H1 (cell line): Measurements from ENCODE around the gene USP1. TPM values are rescaled to one million over a fixed set of nuclear protein-coding genes. Genes with fewer than 3 reads are reported as not detected.

Source experiments
- CTCF ChIA-PET: fragments of 300-600 bp; sonication (Branson Sonifier 250); formaldehyde crosslinking; loops from one replicate; lab custom pipeline; 2021; ENCODE audit not compliant: partially characterized antibody; lab: Charles Lee
- POLR2A ChIA-PET: fragments of 300-600 bp; sonication (Branson Sonifier 250); formaldehyde crosslinking; loops from one replicate; lab custom pipeline; 2021; ENCODE audit warnings: inconsistent platforms; ENCODE audit not compliant: partially characterized antibody; lab: Charles Lee
- DNase-seq, 2 experiments: peaks; one replicate each; pipeline versions ENCODE4 v3.0.0 to v3.0.0-alpha.2; 2010 to 2022; ENCODE audit warnings: low spot score in 2 of 2, low read depth in 1 of 2, mixed read lengths in 1 of 2
- FAIRE-seq: peaks from 2 replicates; lab custom pipeline; 2011; peaks lifted over from hg19 to GRCh38; lab: Jason Lieb, UNC
- H2AFZ ChIP-seq: 2 replicates; pipeline ENCODE4 v1.8.1; 2012; ENCODE audit warnings: low read length, inconsistent platforms
- H2AK5ac ChIP-seq: 2 replicates; pipeline ENCODE4 v1.6.1; 2013; ENCODE audit warnings: low read depth, low read length
- H2BK120ac ChIP-seq: replicated peaks from 2 replicates; pipeline ENCODE3; 2013; ENCODE audit warnings: low read depth, low read length, inconsistent platforms
- H2BK12ac ChIP-seq: 2 replicates; pipeline ENCODE4 v1.6.1; 2013; ENCODE audit warnings: low read depth, low read length
- H2BK15ac ChIP-seq: 2 replicates; pipeline ENCODE4 v1.6.1; 2013; ENCODE audit warnings: low read length
- H2BK20ac ChIP-seq: 2 replicates; pipeline ENCODE4 v1.6.1; 2013; ENCODE audit warnings: low read length
- H2BK5ac ChIP-seq: 2 replicates; pipeline ENCODE4 v1.6.1; 2013; ENCODE audit warnings: low read depth, low read length
- H3K14ac ChIP-seq: 2 replicates; pipeline ENCODE4 v1.6.1; 2013; ENCODE audit warnings: inconsistent platforms; ENCODE audit not compliant: insufficient read length
- H3K18ac ChIP-seq: 2 replicates; pipeline ENCODE4 v1.6.1; 2013; ENCODE audit warnings: low read length; ENCODE audit errors: extremely low read depth
- H3K23ac ChIP-seq: 2 replicates; pipeline ENCODE4 v1.6.1; 2013; ENCODE audit warnings: inconsistent platforms; ENCODE audit not compliant: insufficient read length
- H3K23me2 ChIP-seq: 2 replicates; pipeline ENCODE4 v1.6.1; 2013; ENCODE audit warnings: low read depth, low read length
- H3K27ac ChIP-seq: 2 replicates; pipeline ENCODE4 v1.6.1; 2011; ENCODE audit warnings: low read depth, low read length, inconsistent platforms
- H3K27me3 ChIP-seq, 4 experiments: replicated peaks in 1 of 4; 1 replicate in 1 of 4; 2 replicates in 3 of 4; pipeline versions ENCODE4 v1.6.1 to v1.8.1; 2011 to 2013; ENCODE audit warnings: low read length in 3 of 4, mild to moderate bottlenecking in 3 of 4, inconsistent platforms in 2 of 4, mixed read lengths in 2 of 4, moderate library complexity in 1 of 4; ENCODE audit not compliant: control insufficient read depth in 3 of 4, insufficient read depth in 3 of 4; ENCODE audit errors: extremely low read depth in 1 of 4
- H3K36me3 ChIP-seq, 4 experiments: 2 replicates each; pipeline versions ENCODE4 v1.6.1 to v1.8.1; 2011 to 2013; ENCODE audit warnings: mild to moderate bottlenecking in 4 of 4, low read length in 3 of 4, moderate library complexity in 2 of 4, control low read depth in 1 of 4, inconsistent platforms in 1 of 4; ENCODE audit not compliant: insufficient read depth in 4 of 4, control insufficient read depth in 2 of 4
- H3K4ac ChIP-seq: replicated peaks from 2 replicates; pipeline ENCODE3; 2013; ENCODE audit warnings: low read length, low read depth, mixed read lengths, inconsistent platforms; ENCODE audit not compliant: insufficient read length
- H3K4me1 ChIP-seq, 4 experiments: replicated peaks in 1 of 4; 1 replicate in 1 of 4; 2 replicates in 3 of 4; pipeline versions ENCODE4 v1.6.1 to v1.8.1; 2011 to 2013; ENCODE audit warnings: low read length in 3 of 4, inconsistent platforms in 2 of 4, mixed read lengths in 1 of 4; ENCODE audit not compliant: insufficient read depth in 4 of 4, control insufficient read depth in 3 of 4
- H3K4me2 ChIP-seq, 2 experiments: 2 replicates each; pipeline versions ENCODE4 v1.6.1 to v1.8.1; 2011 to 2013; ENCODE audit warnings: low read depth in 2 of 2, low read length in 2 of 2, control low read depth in 1 of 2, inconsistent platforms in 1 of 2, mild to moderate bottlenecking in 1 of 2; ENCODE audit not compliant: insufficient read depth in 1 of 2
- H3K4me3 ChIP-seq, 4 experiments: fragments of 200-600, 300-600 bp in 1 of 4; sonication (generic), shearing (Covaris generic), sonication (Bioruptor Twin) in 1 of 4; 2 replicates each; pipeline versions ENCODE4 v1.5.1 to v1.8.1; 2011 to 2016; ENCODE audit warnings: low read length in 4 of 4, low read depth in 3 of 4, control low read depth in 2 of 4, inconsistent platforms in 2 of 4, mild to moderate bottlenecking in 2 of 4, mixed read lengths in 1 of 4, moderate library complexity in 1 of 4; ENCODE audit not compliant: insufficient read depth in 2 of 4; ENCODE audit errors: extremely low read depth in 1 of 4
- H3K56ac ChIP-seq: replicated peaks from 2 replicates; pipeline ENCODE3; 2013; ENCODE audit warnings: low read depth, mild to moderate bottlenecking, mixed read lengths, low read length, inconsistent platforms; ENCODE audit not compliant: insufficient read length
- H3K79me1 ChIP-seq: 2 replicates; pipeline ENCODE4 v1.6.1; 2013; ENCODE audit warnings: low read depth, low read length, control low read depth
- H3K79me2 ChIP-seq, 2 experiments: 2 replicates each; pipeline versions ENCODE4 v1.6.1 to v1.8.1; 2012 to 2013; ENCODE audit warnings: low read length in 2 of 2, mild to moderate bottlenecking in 2 of 2, inconsistent platforms in 1 of 2; ENCODE audit not compliant: insufficient read depth in 2 of 2, control insufficient read depth in 1 of 2
- H3K9ac ChIP-seq, 4 experiments: replicated peaks in 1 of 4; 1 replicate in 1 of 4; 2 replicates in 3 of 4; pipeline versions ENCODE4 v1.6.1 to v1.8.1; 2011 to 2013; ENCODE audit warnings: low read depth in 3 of 4, low read length in 3 of 4, control low read depth in 2 of 4, mild to moderate bottlenecking in 2 of 4, moderate library complexity in 2 of 4, inconsistent platforms in 1 of 4; ENCODE audit errors: extremely low read depth in 1 of 4
- H3K9me3 ChIP-seq, 2 experiments: 2 replicates each; pipeline versions ENCODE4 v1.6.1 to v1.8.1; 2012 to 2013; ENCODE audit warnings: mild to moderate bottlenecking in 2 of 2, moderate library complexity in 2 of 2, control low read depth in 1 of 2, inconsistent platforms in 1 of 2, low read depth in 1 of 2, low read length in 1 of 2, mixed read lengths in 1 of 2; ENCODE audit not compliant: insufficient read depth in 2 of 2
- H4K20me1 ChIP-seq, 2 experiments: replicated peaks in 1 of 2; 2 replicates each; pipeline versions ENCODE3 to v1.8.1; 2011 to 2013; ENCODE audit warnings: inconsistent platforms in 2 of 2, low read length in 2 of 2, mild to moderate bottlenecking in 1 of 2; ENCODE audit not compliant: insufficient read depth in 2 of 2, control insufficient read depth in 1 of 2
- H4K5ac ChIP-seq: 2 replicates; pipeline ENCODE4 v1.6.1; 2013; ENCODE audit warnings: low read length, low read depth, mixed read lengths, inconsistent platforms; ENCODE audit not compliant: insufficient read length
- H4K8ac ChIP-seq: 2 replicates; pipeline ENCODE4 v1.8.0; 2013; ENCODE audit warnings: mild to moderate bottlenecking, moderate library complexity, low read length, inconsistent platforms; ENCODE audit not compliant: insufficient read depth; ENCODE audit errors: extremely low read depth
- H4K91ac ChIP-seq: replicated peaks from 2 replicates; pipeline ENCODE3; 2013; ENCODE audit warnings: low read length, mixed read lengths, inconsistent platforms; ENCODE audit not compliant: insufficient read length
- BCL11A ChIP-seq, 2 experiments: IDR thresholded peaks; one replicate each; pipeline ENCODE4 v1.6.1; 2011; ENCODE audit warnings: low read depth in 2 of 2, low read length in 2 of 2, mild to moderate bottlenecking in 2 of 2
- CBX5 ChIP-seq: fragments of 300-800, 300-1000 bp; sonication (generic); IDR thresholded peaks from 2 replicates; pipeline ENCODE4 v1.7.1; 2016; ENCODE audit warnings: antibody characterized with exemption, low read length, low read depth
- CBX8 ChIP-seq: fragments of 300-800, 300-1000 bp; sonication (generic); IDR thresholded peaks from 2 replicates; pipeline ENCODE4 v1.7.1; 2016; ENCODE audit warnings: low read depth, low read length, borderline replicate concordance
- CHD2 ChIP-seq: IDR thresholded peaks from 2 replicates; pipeline ENCODE4 v1.6.1; 2012; ENCODE audit warnings: low read length, improper control_type of control experiment
- CREB1 ChIP-seq: IDR thresholded peaks from 2 replicates; pipeline ENCODE4 v1.6.1; 2012; ENCODE audit warnings: inconsistent platforms
- GABPA ChIP-seq: IDR thresholded peaks from 2 replicates; pipeline ENCODE4 v1.6.1; 2011; ENCODE audit warnings: mild to moderate bottlenecking, low read length, moderate library complexity, borderline replicate concordance; ENCODE audit not compliant: insufficient read depth
- GTF2F1 ChIP-seq: IDR thresholded peaks from 2 replicates; pipeline ENCODE4 v1.6.1; 2012; ENCODE audit warnings: low read depth, low read length, improper control_type of control experiment, borderline replicate concordance
- NRF1 ChIP-seq: IDR thresholded peaks from 2 replicates; pipeline ENCODE4 v1.6.1; 2011; ENCODE audit warnings: mild to moderate bottlenecking, low read depth, low read length, improper control_type of control experiment
- PHF8 ChIP-seq: fragments of 200-600 bp; sonication (generic); conservative IDR thresholded peaks from 2 replicates; pipeline ENCODE4 v1.7.1; 2012; ENCODE audit warnings: low read depth, mild to moderate bottlenecking, inconsistent platforms, low read length, moderate library complexity
- POLR2A ChIP-seq, 2 experiments: IDR thresholded peaks; 1 replicate in 1 of 2; 2 replicates in 1 of 2; pipeline ENCODE4 v1.6.1; 2011; ENCODE audit warnings: low read depth in 2 of 2, low read length in 2 of 2, mild to moderate bottlenecking in 2 of 2; ENCODE audit errors: control extremely low read depth in 1 of 2
- SAP30 ChIP-seq: fragments of 300-600 bp; sonication (generic); IDR thresholded peaks from 2 replicates; pipeline ENCODE4 v1.7.1; 2012; ENCODE audit warnings: low read length, moderate library complexity, mild to moderate bottlenecking, inconsistent platforms; ENCODE audit not compliant: insufficient read depth, insufficient replicate concordance
- SIRT6 ChIP-seq: IDR thresholded peaks from one replicate; pipeline ENCODE4 v1.7.1; 2012; ENCODE audit warnings: low read length, inconsistent platforms
- SP4 ChIP-seq: IDR thresholded peaks from 2 replicates; pipeline ENCODE4 v1.6.1; 2012; ENCODE audit warnings: low read length, inconsistent platforms
- SUZ12 ChIP-seq: fragments of 200-600 bp; sonication (generic); IDR thresholded peaks from 2 replicates; pipeline ENCODE4 v1.6.1; 2012; ENCODE audit warnings: mild to moderate bottlenecking, inconsistent platforms, low read length, moderate library complexity, mixed read lengths
- TCF12 ChIP-seq: IDR thresholded peaks from 2 replicates; pipeline ENCODE4 v1.6.1; 2011; ENCODE audit warnings: low read depth, mild to moderate bottlenecking, low read length
- WGBS, 2 experiments: shearing (Covaris generic) in 1 of 2; methylation state at CpG; one replicate each; pipeline versions ENCODE4 v1.1.6 to v1.1.7; 2013 to 2015; ENCODE audit warnings: low lambda C conversion rate in 2 of 2, mixed read lengths in 2 of 2, inconsistent platforms in 1 of 2, low coverage in 1 of 2, missing lambda C conversion rate in 1 of 2; ENCODE audit not compliant: insufficient replicate concordance in 2 of 2, insufficient coverage in 1 of 2, insufficient read length in 1 of 2; ENCODE audit errors: extremely low coverage in 1 of 2, missing lambda C conversion rate in 1 of 2; 5-methylcytosine and 5-hydroxymethylcytosine counted together
- polyA plus RNA-seq, 7 experiments: library from polyadenylated mRNA; depleted of rRNA in 3 of 7; stranded (reverse) in 5 of 7; unstranded in 2 of 7; fragments of >200 nt in 5 of 7; fragments of 200-250 nt in 2 of 7; gene quantifications; 1 replicate in 5 of 7; 2 replicates in 1 of 7; 4 replicates in 1 of 7; pipeline versions ENCODE4 v1.2.1 to v1.2.3, GENCODE V29; 2011 to 2013; ENCODE audit warnings: missing spikeins in 2 of 7, mixed read lengths in 2 of 7
- total RNA-seq: library from RNA; stranded (reverse); fragmentation: NEBNext Ultra II Directional; extraction: Animal tissue kit (Norgen Biotek cat#: 25700); gene quantifications from 2 replicates; pipeline ENCODE4 v1.2.1, GENCODE V29; 2021

USP1 gene
- total and polyA plus RNA-seq, 2 of the 8 experiments (the other 6 are each of a cell fraction or from before 2014, with no cell fraction given) = 9.1 to 49.6 TPM

- Histone ChIP-seq H3K56ac (no peak overlapping the region), H2BK5ac (no peak overlapping the region), H3K4me3 (no peak overlapping the region), H2BK20ac (no peak overlapping the region), H3K18ac (no peak overlapping the region; the same call in 1 of the 2 replicates), H3K14ac (no peak overlapping the region), H4K91ac (no peak overlapping the region), H3K27ac (no peak overlapping the region), H3K4me2 (no peak overlapping the region; a peak in 1 of 4 replicates), H3K79me1 (no peaks in the 10 kb centered on the region), H3K23me2 (no peaks in the 10 kb centered on the region), H4K8ac (no peak overlapping the region), H3K4ac (no peak overlapping the region), H2BK15ac (no peak overlapping the region), H3K4me1 (peaks cover 0 to 13% (median 7%) of the 10 kb centered on the region in 4 experiments; a peak in 3 of 7 replicates), H3K9ac (no peak overlapping the region), H2AFZ (peak overlapping the region; percentile 88), H2BK12ac (no peak overlapping the region), H4K20me1 (no peaks in the 10 kb centered on the region), H2BK120ac (no peak overlapping the region), H3K9me3 (no peaks in the 10 kb centered on the region), H3K36me3 (no peaks in the 10 kb centered on the region), H3K23ac (no peak overlapping the region), H4K5ac (no peak overlapping the region), H3K79me2 (no peaks in the 10 kb centered on the region), H2AK5ac (no peak overlapping the region), H3K27me3 (no peaks in the 10 kb centered on the region)
- 59% methylated on average over 6 of the region's 6 CpGs; no CpG with 5 or more reads in 1 of the 2 experiments for WGBS, 2 experiments
- FAIRE-seq (no peak), DNase-seq (no peak)
- ChIA-PET POLR2A (interaction anchor here (2.1 kb wide), 1 partner anchor 199 kb away, joined by 9 read pairs; no protein-coding TSS in a partner anchor), CTCF (interaction anchor here (0.7 to 10.0 kb wide), 5 partner anchors 8 to 266 kb away, joined by 3 to 191 read pairs (median 3); no protein-coding TSS in a partner anchor)
- TF ChIP-seq CBX5 (no peak), CREB1 (no peak), CHD2 (no peak), SAP30 (no peak), SIRT6 (no peak), GABPA (no peak), POLR2A (IDR thresholded peaks at IDR 0.05; ENCODE audit: control extremely low read depth in 1 of 2, low read depth in 2 of 2, low read length in 2 of 2) (no peak), SP4 (no peak), CBX8 (no peak), NRF1 (no peak), PHF8 (no peak), BCL11A (IDR thresholded peaks at IDR 0.05; ENCODE audit: low read depth in 2 of 2, low read length in 2 of 2) (no peak), SUZ12 (no peak), GTF2F1 (no peak), TCF12 (no peak)
These were observed 40.0 kb upstream of the USP1 start for GRCh38 chr1:62396871-62397270.
